ENCODE results near the gene EFCAB14.

DNA sequence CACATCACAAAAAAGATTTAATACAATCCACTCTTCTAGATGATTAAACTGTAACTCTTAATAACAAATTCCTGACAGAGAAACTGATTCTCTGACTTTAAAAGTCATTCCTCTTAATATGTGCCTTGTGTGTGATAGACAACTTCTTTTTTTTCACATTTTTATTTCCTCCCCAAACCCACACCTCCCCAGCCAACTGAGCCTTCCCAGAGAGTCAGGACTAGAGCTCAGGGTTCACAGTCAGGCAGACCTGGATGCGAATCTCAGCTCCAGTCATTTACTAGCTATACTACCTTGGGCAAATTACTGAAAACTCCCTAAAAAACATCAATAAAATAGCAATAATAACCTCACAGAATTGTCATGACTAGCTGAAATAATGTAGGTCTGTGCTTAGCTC lies 64.9 kb downstream of the EFCAB14 start:
- TF ChIP-seq, protein P1, sequence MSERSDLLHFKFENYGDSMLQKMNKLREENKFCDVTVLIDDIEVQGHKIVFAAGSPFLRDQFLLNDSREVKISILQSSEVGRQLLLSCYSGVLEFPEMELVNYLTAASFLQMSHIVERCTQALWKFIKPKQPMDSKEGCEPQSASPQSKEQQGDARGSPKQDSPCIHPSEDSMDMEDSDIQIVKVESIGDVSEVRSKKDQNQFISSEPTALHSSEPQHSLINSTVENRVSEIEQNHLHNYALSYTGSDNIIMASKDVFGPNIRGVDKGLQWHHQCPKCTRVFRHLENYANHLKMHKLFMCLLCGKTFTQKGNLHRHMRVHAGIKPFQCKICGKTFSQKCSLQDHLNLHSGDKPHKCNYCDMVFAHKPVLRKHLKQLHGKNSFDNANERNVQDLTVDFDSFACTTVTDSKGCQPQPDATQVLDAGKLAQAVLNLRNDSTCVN (CRISPR knock-in tag; IDR thresholded peaks at IDR 0.05): no peak
- TF ChIP-seq NCOA1 (IDR thresholded peaks at IDR 0.05; ENCODE audit: low read depth) (no peak), CBX8 (IDR thresholded peaks at IDR 0.05; ENCODE audit: borderline replicate concordance, extremely low read depth, low read depth, low read length, poor library complexity, severe bottlenecking) (no peak), PHF21A (IDR thresholded peaks at IDR 0.05; ENCODE audit: borderline replicate concordance, low read depth) (no peak), JUNB (CRISPR knock-in tag; conservative IDR thresholded peaks at IDR 0.05) (no peak), RFX5 (IDR thresholded peaks at IDR 0.05; ENCODE audit: low read depth, low read length) (no peak), SMAD2 (IDR thresholded peaks at IDR 0.05; ENCODE audit: low read depth, low read length) (no peak)

Measured in K562 (cell line).